Heart left ventricle (tissue), 16 donors: ENCODE data around the gene IL17RC. TPM values are rescaled to one million over a fixed set of nuclear protein-coding genes. Genes with fewer than 3 reads are reported as not detected.

ENCODE experiments used
- ATAC-seq, 4 donors: fragments of 200-7000 bp; cut with Tn5 transposase; one replicate each; pipeline ENCODE4 v1.9.1; 2020 to 2022; ENCODE audit warnings: moderate library complexity in 4 of 4, mild to moderate bottlenecking in 3 of 4, moderate number of reproducible peaks in 1 of 4
- DNase-seq, 5 donors: peaks; one replicate each; pipeline ENCODE4 v3.0.0-alpha.2; 2020
- H3K27ac ChIP-seq, 12 donors: fragments of 200-600 bp; sonication (generic) in 4 of 12; one replicate each; pipeline versions ENCODE4 v1.5.0 to v1.8.0; 2016 to 2022; ENCODE audit warnings: mild to moderate bottlenecking in 2 of 12
- H3K27me3 ChIP-seq, 9 donors: fragments of 200-600 bp; sonication (generic) in 2 of 9; one replicate each; pipeline versions ENCODE4 v1.5.1 to v1.8.0; 2016 to 2022; ENCODE audit warnings: mild to moderate bottlenecking in 3 of 9
- H3K36me3 ChIP-seq, 9 donors: fragments of 200-600 bp; sonication (generic) in 2 of 9; one replicate each; pipeline versions ENCODE4 v1.5.0 to v1.8.0; 2018 to 2022; ENCODE audit warnings: mild to moderate bottlenecking in 2 of 9
- H3K4me1 ChIP-seq, 12 donors: fragments of 200-600 bp; sonication (generic) in 4 of 12; one replicate each; pipeline versions ENCODE4 v1.5.0 to v1.8.0; 2016 to 2022; ENCODE audit warnings: mild to moderate bottlenecking in 3 of 12
- H3K4me3 ChIP-seq, 12 donors: fragments of 200-600 bp; sonication (generic) in 4 of 12; one replicate each; pipeline versions ENCODE4 v1.5.0 to v1.8.0; 2017 to 2022; ENCODE audit warnings: mild to moderate bottlenecking in 9 of 12, moderate library complexity in 4 of 12
- H3K9me3 ChIP-seq, 12 donors: fragments of 200-600 bp; sonication (generic) in 4 of 12; one replicate each; pipeline versions ENCODE4 v1.5.0 to v1.8.0; 2016 to 2022; ENCODE audit warnings: mild to moderate bottlenecking in 1 of 12
- POLR2A ChIP-seq, 2 donors: fragments of 450-650 bp; IDR thresholded peaks; one replicate each; pipeline ENCODE4 v1.6.1; 2017; ENCODE audit warnings: antibody characterized with exemption in 2 of 2, mild to moderate bottlenecking in 2 of 2, moderate library complexity in 2 of 2
- whole genome bisulfite sequencing, 4 donors: extraction: QIAGEN DNeasy Blood & Tissue Kit in 2 of 4; methylation state at CpG; one replicate each; pipeline versions ENCODE4 v1.1.5 to v1.1.7; 2013 to 2018; 5-methylcytosine and 5-hydroxymethylcytosine counted together
- intact Hi-C, 10 donors: fragments of 100-400 bp; cut with DNase I; formaldehyde crosslinking; loops; one replicate each; pipeline versions ENCODE4 v1.11.1 to v1.14.2; 2022
- polyA plus RNA-seq, 2 donors: library from polyadenylated mRNA; stranded (reverse); fragments of 200-250 nt; gene quantifications; one replicate each; pipeline ENCODE4 v1.2.3, GENCODE V29; 2013
- total RNA-seq, 9 donors: library from RNA; depleted of rRNA in 2 of 9; stranded (reverse); fragments of >200 nt in 2 of 9; fragmentation: NEBNext Ultra II Directional in 3 of 9; extraction: Animal tissue kit (Norgen Biotek cat#: 25700) in 3 of 9; gene quantifications; one replicate each; pipeline versions ENCODE4 v1.1.0 to v1.2.4, GENCODE V29; 2016 to 2023
- TF ChIP-seq, protein P1 (sequence below), 12 donors: fragments of 200-600 bp; sonication (generic) in 4 of 12; IDR thresholded peaks; one replicate each; pipeline versions ENCODE4 v1.5.0 to v1.8.0; 2018 to 2022; ENCODE audit warnings: antibody characterized with exemption in 12 of 12, mild to moderate bottlenecking in 5 of 12
- donor health status: ischemic (EF 13 %, LVEDD 7.1; RV severe dilation, severe dysfunction).
- donor health status: healthy with polysubstance abuse.
- donor health status: DM: no; HTN: yes; CAD: no.
- donor health status: DM: no; HTN: no; CAD: no.
- donor health status: ischemic (EF 25% LVEDD 6.9; RV normal size, moderate dysfunction).
- donor health status: ischemic (EF 25% LVEDD 5.7; RV mildly dilated, moderate dysfunction).
- donor health status: healthy.
- donor health status: DM: yes; HTN: yes; CAD: no.
- donor health status: ischemic (EF 35%, LVEDD 5.7; RV mildly dilated, moderate dysfunction).
- donor health status: nonischemic (EF 11% LVEDD 7.7; RV severe dilation, severe dysfunction).
- donor health status: DM: yes; HTN: yes; CAD: no.
- donor health status: PGD.
- donor health status: ischemic (EF 29% LVEDD 5.4; RV normal size, mild dysfunction).
- donor health status: nonischemic (EF 23%, LVEDD 6.1; RV moderate dilation, normal function).

Gene IL17RC
- total and polyA plus RNA-seq, 11 donors = 20.6 to 45.3 (median 30.9) TPM

DNA sequence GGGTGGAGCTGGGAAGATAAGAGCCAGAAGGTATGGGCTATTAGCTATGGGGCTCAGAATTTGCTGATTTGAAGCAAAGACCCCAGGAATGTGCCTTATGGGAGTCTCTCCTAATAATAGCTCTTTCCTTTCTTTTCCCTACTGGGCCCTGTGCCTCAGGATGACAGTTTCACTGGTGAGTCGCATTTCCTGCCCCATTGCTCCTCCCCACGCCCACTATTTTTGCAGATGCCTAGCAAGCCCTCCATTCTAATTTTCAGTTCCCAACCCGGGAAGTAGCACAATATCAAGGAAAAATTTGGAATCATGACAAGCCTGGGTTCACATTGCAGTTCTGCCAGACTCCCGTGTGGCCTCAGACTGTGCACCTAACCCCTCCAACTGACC lies 13.7 kb upstream of the IL17RC start:
- no peak for TF ChIP-seq POLR2A (IDR thresholded peaks at IDR 0.05)
- TF ChIP-seq, protein P1, sequence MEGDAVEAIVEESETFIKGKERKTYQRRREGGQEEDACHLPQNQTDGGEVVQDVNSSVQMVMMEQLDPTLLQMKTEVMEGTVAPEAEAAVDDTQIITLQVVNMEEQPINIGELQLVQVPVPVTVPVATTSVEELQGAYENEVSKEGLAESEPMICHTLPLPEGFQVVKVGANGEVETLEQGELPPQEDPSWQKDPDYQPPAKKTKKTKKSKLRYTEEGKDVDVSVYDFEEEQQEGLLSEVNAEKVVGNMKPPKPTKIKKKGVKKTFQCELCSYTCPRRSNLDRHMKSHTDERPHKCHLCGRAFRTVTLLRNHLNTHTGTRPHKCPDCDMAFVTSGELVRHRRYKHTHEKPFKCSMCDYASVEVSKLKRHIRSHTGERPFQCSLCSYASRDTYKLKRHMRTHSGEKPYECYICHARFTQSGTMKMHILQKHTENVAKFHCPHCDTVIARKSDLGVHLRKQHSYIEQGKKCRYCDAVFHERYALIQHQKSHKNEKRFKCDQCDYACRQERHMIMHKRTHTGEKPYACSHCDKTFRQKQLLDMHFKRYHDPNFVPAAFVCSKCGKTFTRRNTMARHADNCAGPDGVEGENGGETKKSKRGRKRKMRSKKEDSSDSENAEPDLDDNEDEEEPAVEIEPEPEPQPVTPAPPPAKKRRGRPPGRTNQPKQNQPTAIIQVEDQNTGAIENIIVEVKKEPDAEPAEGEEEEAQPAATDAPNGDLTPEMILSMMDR (IDR thresholded peaks at IDR 0.05) = no peak
- peaks cover 0 to 21% (median 7%) of the 10 kb centered on the region in 12 donors for H3K4me1 ChIP-seq
- H3K36me3 ChIP-seq = no peaks in the 10 kb centered on the region
- peak overlapping the region in 9 of 12 donors; percentile 7 to 76 (median 37) for H3K27ac ChIP-seq
- ATAC-seq (peak in 2 of 4 donors; percentile 50 to 67), DNase-seq (peak in 1 of 5 donors; percentile 26)
- 31 to 49% (median 41%) methylated on average over 4 of the region's 4 CpGs for WGBS, 4 donors
- H3K4me3 ChIP-seq = peak overlapping the region in 7 of 12 donors; percentile 20 to 41 (median 33)
- intact Hi-C loops = no loop called here
- no peaks in the 10 kb centered on the region for H3K27me3 ChIP-seq
- H3K9me3 ChIP-seq = no peaks in the 10 kb centered on the region

- peaks cover 0 to 20% (median 7%) of the 10 kb centered on the region in 12 donors for H3K4me1 ChIP-seq
- H3K27me3 ChIP-seq = no peaks in the 10 kb centered on the region
- H3K9me3 ChIP-seq = no peaks in the 10 kb centered on the region
- H3K4me3 ChIP-seq = no peak overlapping the region
- ATAC-seq = no peak
- TF ChIP-seq, protein P1 (IDR thresholded peaks at IDR 0.05) = no peak
- TF ChIP-seq POLR2A (IDR thresholded peaks at IDR 0.05) = no peak
- 90 to 100% (median 94%) methylated on average over 4 of the region's 4 CpGs for WGBS, 4 donors
- intact Hi-C loops = no loop called here
- no peak for DNase-seq
- H3K36me3 ChIP-seq = no peaks in the 10 kb centered on the region
- peak overlapping the region in 1 of 12 donors; percentile 71 for H3K27ac ChIP-seq
These were observed 13.0 kb upstream of the IL17RC start for GRCh38 chr3:9903904-9904303.

DNA sequence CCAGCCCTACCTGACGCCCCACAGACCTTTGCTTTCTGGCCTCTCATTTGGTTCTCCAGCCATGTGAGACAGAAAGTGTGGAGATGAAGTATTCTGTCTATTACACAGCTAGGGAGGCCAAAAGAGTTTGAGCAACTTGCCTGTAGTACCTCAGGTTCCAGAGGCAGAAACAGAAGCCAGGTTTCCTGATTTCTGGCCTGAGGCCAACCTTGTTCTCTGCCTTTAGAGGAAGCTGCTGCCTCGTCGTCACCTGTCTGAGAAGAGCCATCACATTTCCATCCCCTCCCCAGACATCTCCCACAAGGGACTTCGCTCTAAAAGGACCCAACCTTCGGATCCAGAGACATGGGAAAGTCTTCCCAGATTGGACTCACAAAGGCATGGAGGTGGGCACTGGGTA lies 10.4 kb upstream of the IL17RC start:
- Histone ChIP-seq H3K4me3 (no peak overlapping the region), H3K36me3 (no peaks in the 10 kb centered on the region), H3K27ac (no peak overlapping the region), H3K27me3 (no peaks in the 10 kb centered on the region), H3K4me1 (peaks cover 0 to 20% (median 7%) of the 10 kb centered on the region in 12 donors), H3K9me3 (no peaks in the 10 kb centered on the region)
- DNase-seq (no peak), ATAC-seq (no peak)
- intact Hi-C loops = no loop called here
- 89 to 95% (median 94%) methylated on average over 5 of the region's 5 CpGs for WGBS, 4 donors
- no peak for TF ChIP-seq POLR2A (IDR thresholded peaks at IDR 0.05)
- TF ChIP-seq, protein P1 (IDR thresholded peaks at IDR 0.05) = no peak

DNA sequence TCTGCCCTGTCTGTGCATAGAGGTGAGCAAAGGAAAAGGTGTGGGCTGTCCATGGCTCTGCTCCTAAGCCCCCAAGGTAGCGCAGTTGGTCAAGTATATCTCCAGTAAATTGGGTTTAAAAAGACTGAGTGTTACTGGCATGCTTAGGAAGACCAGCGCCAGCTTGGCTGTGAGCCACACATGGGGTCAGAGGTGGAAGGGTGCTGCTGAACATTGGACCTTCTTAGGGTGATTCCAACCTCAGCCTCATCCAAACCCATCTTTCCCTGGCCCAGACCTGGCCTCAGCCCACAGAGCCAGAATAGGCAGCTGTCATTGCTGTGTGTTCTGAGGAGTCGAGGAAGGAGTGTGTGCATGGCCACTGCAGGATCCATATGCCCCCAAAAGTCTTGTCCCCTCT lies 8.6 kb upstream of the IL17RC start:
- DNase-seq (no peak), ATAC-seq (no peak)
- H3K4me3 ChIP-seq = no peak overlapping the region
- TF ChIP-seq POLR2A (IDR thresholded peaks at IDR 0.05) = no peak
- TF ChIP-seq, protein P1 (IDR thresholded peaks at IDR 0.05) = no peak
- intact Hi-C loops = no loop called here
- peaks cover 0 to 8% (median 1%) of the 10 kb centered on the region in 12 donors for H3K4me1 ChIP-seq
- no peak overlapping the region for H3K27ac ChIP-seq
- H3K9me3 ChIP-seq = no peaks in the 10 kb centered on the region
- WGBS, 4 donors = 87 to 98% (median 95%) methylated on average over 3 of the region's 3 CpGs
- H3K36me3 ChIP-seq = no peaks in the 10 kb centered on the region
- H3K27me3 ChIP-seq = no peaks in the 10 kb centered on the region
